Vagina (tissue), 2 donors: ENCODE data around the gene MYADM. TPM values are rescaled to one million over a fixed set of nuclear protein-coding genes. Genes with fewer than 3 reads are reported as not detected.
A peak's percentile ranks its signal among the peaks of the same experiment; 100 is the strongest.

Experiments used
- DNase-seq, 2 donors: peaks; one replicate each; pipeline ENCODE4 v3.0.0-alpha.2; 2017; ENCODE audit errors: extremely low spot score in 2 of 2
- H3K27ac ChIP-seq: fragments of 200-600 bp; sonication (generic); one replicate; pipeline ENCODE4 v1.5.1; 2019
- H3K27me3 ChIP-seq: fragments of 200-600 bp; sonication (generic); one replicate; pipeline ENCODE4 v1.5.1; 2019
- H3K36me3 ChIP-seq, 2 donors: fragments of 200-600 bp; sonication (generic); one replicate each; pipeline ENCODE4 v1.5.1; 2017 to 2019
- H3K4me1 ChIP-seq: fragments of 200-600 bp; sonication (generic); one replicate; pipeline ENCODE4 v1.5.1; 2019
- H3K4me3 ChIP-seq, 2 donors: fragments of 200-600 bp; sonication (generic); 1 replicate in 1 of 2; 2 replicates in 1 of 2; pipeline ENCODE4 v1.5.1; 2016 to 2019
- H3K9me3 ChIP-seq: fragments of 200-600 bp; sonication (generic); one replicate; pipeline ENCODE4 v1.5.1; 2019
- POLR2A ChIP-seq, 2 donors: fragments of 450-650 bp; IDR thresholded peaks; one replicate each; pipeline ENCODE4 v1.6.1; 2017; ENCODE audit warnings: antibody characterized with exemption in 2 of 2, mild to moderate bottlenecking in 2 of 2, moderate library complexity in 2 of 2
- POLR2AphosphoS5 ChIP-seq, 2 donors: sonication (generic); formaldehyde crosslinking; IDR thresholded peaks; one replicate each; pipeline ENCODE4 v1.9.0; 2017; ENCODE audit warnings: antibody characterized with exemption in 2 of 2, mild to moderate bottlenecking in 2 of 2, low read depth in 1 of 2; ENCODE audit not compliant: insufficient read depth in 1 of 2
- intact Hi-C: fragments of 100-400 bp; cut with DNase I; formaldehyde crosslinking; loops from one replicate; pipeline ENCODE4 v1.15.1; 2023
- total RNA-seq: library from RNA; depleted of rRNA; stranded (reverse); fragments of >200 nt; gene quantifications from one replicate; pipeline ENCODE4 v1.2.3, GENCODE V29; 2016
- TF ChIP-seq, protein P1 (sequence below), 3 experiments: fragments of 450-650 bp in 2 of 3; fragments of 200-600 bp in 1 of 3; sonication (generic) in 1 of 3; IDR thresholded peaks; one replicate each; pipeline ENCODE4 v1.5.1; 2017 to 2019; ENCODE audit warnings: antibody characterized with exemption in 3 of 3, mild to moderate bottlenecking in 2 of 3, moderate library complexity in 2 of 3

MYADM gene
- total RNA-seq, 1 donor from 2014 or later, result 68.3 TPM

DNA sequence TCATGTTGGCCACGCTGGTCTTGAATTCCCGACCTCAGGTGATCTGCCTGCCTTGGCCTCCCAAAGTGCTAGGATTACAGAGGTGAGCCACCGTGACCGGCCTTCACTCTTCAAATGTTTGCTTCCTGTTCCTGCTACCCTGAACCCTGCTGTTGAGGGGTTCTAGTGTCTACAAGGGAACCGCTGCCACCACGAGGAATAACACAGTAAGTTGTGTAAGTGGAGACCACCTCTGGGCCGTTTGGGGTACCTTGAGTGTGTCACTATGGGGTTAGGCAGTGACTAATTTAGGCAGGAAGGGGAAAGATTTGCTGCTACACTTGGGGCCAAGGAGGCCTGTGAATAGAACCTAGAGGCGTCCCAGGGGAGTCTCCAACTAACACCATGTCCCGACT is 2.2 kb upstream of the MYADM start:
- intact Hi-C loops, result no loop called here
- Histone ChIP-seq H3K9me3 (no peaks in the 10 kb centered on the region), H3K4me3 (peak overlapping the region; percentile 66 to 96), H3K4me1 (peaks cover 44% of the 10 kb centered on the region), H3K27ac (peak overlapping the region; percentile 95), H3K27me3 (no peaks in the 10 kb centered on the region), H3K36me3 (no peaks in the 10 kb centered on the region)
- TF ChIP-seq POLR2A (IDR thresholded peaks at IDR 0.05), result no peak
- TF ChIP-seq, protein P1, sequence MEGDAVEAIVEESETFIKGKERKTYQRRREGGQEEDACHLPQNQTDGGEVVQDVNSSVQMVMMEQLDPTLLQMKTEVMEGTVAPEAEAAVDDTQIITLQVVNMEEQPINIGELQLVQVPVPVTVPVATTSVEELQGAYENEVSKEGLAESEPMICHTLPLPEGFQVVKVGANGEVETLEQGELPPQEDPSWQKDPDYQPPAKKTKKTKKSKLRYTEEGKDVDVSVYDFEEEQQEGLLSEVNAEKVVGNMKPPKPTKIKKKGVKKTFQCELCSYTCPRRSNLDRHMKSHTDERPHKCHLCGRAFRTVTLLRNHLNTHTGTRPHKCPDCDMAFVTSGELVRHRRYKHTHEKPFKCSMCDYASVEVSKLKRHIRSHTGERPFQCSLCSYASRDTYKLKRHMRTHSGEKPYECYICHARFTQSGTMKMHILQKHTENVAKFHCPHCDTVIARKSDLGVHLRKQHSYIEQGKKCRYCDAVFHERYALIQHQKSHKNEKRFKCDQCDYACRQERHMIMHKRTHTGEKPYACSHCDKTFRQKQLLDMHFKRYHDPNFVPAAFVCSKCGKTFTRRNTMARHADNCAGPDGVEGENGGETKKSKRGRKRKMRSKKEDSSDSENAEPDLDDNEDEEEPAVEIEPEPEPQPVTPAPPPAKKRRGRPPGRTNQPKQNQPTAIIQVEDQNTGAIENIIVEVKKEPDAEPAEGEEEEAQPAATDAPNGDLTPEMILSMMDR (IDR thresholded peaks at IDR 0.05), result no peak
- no peak for TF ChIP-seq POLR2AphosphoS5 (IDR thresholded peaks at IDR 0.05; ENCODE audit: insufficient read depth in 1 of 2, low read depth in 1 of 2)
- DNase-seq, result no peak

DNA sequence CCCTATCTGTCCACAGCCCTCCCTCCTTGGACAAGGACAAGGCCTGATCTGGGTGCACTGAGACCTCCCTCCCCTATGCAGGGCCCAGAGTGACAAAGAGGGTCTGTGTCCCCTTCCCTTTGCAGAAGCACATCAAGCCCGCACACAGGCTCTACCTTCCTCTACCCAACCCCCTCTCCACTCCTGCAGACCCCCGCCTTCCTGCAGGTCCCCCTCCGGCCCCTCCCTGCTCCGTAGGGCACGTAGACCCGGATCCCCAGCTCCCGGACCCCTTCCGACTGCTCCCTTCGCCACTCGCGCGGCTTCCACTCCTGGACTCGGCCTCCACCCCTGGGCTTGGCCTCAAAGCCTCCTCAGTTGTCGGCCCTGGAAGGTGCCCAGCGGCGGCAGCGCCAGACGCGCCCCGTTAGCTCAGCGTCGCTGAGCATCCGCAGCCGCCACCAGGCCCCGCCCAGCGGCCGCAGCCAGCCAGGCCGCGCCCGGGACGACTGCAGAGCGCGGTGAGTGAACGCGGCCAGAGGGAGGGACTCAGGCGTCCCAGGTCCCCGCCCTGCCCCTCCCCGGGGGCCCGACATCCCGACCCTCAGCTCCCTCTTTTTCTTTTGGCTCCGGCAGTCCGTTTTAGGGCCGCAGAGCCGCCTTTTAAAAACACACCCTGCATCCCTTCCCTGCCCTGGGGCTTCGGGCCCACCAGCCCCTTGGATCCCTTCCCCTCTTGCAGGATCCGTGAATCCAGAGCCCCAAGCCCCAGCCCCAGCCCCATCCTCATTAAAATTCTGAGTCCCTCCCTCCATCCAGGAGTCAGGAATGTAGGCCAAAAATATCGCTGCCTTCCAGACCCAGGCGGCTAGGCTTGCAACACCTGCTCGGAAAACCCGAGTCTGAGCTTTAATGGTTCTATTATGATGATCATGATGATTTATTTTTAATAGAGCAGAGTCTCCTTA is 1.5 kb upstream of the MYADM start:
- intact Hi-C loops, result no loop called here
- peak overlapping the region; percentile 95 for H3K27ac ChIP-seq
- DNase-seq, result peak in 1 of 2 donors; percentile 91
- peaks cover 51% of the 10 kb centered on the region for H3K4me1 ChIP-seq
- no peaks in the 10 kb centered on the region for H3K36me3 ChIP-seq
- TF ChIP-seq, protein P1 (IDR thresholded peaks at IDR 0.05), result no peak
- TF ChIP-seq POLR2A (IDR thresholded peaks at IDR 0.05), result peak in 1 of 2 donors; percentile 17
- peak in 1 of 2 donors; percentile 44 for TF ChIP-seq POLR2AphosphoS5 (IDR thresholded peaks at IDR 0.05; ENCODE audit: insufficient read depth in 1 of 2, low read depth in 1 of 2)
- H3K4me3 ChIP-seq, result peak overlapping the region; percentile 66 to 96
- H3K9me3 ChIP-seq, result no peaks in the 10 kb centered on the region
- H3K27me3 ChIP-seq, result no peaks in the 10 kb centered on the region

DNA sequence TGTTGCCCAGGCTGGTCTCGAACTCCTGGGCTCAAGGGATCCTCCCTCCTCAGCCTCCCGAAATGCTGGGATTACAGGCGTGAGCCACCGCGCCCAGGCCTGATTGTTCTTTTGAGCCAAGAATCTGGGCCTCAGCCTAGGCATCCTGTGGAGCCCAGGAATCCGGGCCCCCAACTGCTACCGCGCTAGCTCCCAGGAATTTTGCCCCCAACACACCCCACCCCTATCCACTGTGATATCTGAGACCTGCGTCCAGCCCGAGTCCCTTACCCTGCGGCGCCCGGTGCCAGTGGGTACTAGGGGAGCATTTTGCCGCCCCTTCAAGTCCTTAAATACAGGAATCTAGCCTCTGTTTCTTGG is 838 bp upstream of the MYADM start:
- intact Hi-C loops, result no loop called here
- H3K4me3 ChIP-seq, result peak overlapping the region; percentile 66 to 96
- H3K36me3 ChIP-seq, result no peaks in the 10 kb centered on the region
- H3K27ac ChIP-seq, result peak overlapping the region; percentile 95
- H3K9me3 ChIP-seq, result no peaks in the 10 kb centered on the region
- H3K4me1 ChIP-seq, result peaks cover 54% of the 10 kb centered on the region
- H3K27me3 ChIP-seq, result no peaks in the 10 kb centered on the region
- no peak for DNase-seq
- TF ChIP-seq, protein P1 (IDR thresholded peaks at IDR 0.05), result no peak
- no peak for TF ChIP-seq POLR2AphosphoS5 (IDR thresholded peaks at IDR 0.05; ENCODE audit: insufficient read depth in 1 of 2, low read depth in 1 of 2)
- no peak for TF ChIP-seq POLR2A (IDR thresholded peaks at IDR 0.05)

DNA sequence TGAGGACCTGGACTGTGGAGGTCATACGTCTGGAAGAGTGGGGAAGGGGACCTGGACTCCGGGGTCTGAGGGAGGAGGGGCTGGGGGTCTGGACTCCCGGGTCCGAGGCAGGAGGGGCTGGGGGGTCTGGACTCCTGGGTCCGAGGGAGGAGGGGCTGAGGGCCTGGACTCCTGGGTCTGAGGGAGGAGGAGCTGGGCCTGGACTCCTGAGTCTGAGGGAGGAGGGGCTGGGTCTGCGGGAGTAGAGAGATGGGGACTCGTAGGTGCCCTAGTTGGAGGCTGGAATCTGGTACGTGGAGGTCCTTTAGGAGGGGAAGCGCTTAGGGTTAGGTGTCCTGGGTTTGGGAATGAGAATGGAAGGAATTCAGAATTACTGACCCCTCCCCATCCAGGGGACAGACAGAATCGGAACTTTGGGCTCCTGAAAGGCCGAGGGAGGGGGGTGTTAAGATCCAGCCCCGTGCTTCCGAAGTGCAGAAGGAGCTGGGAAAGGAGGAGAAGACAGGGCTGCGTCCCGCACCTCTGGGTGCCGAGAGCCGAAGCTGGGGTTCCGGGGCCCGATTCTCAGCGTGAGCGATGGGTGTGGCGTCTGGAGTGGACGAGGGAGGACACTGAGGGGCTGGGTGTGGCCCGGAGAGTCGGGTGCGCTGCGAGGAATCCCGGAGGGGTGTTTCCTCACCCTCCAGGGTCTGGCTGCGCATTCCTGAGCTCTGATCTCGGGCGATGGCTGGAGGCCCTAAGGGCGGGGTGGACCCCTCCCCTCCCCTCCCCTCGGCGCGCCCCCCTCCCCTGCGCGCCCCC is 608 bp downstream of the MYADM start:
- Histone ChIP-seq H3K9me3 (no peaks in the 10 kb centered on the region), H3K36me3 (peaks cover 0 to 1% of the 10 kb centered on the region in 2 donors), H3K27me3 (no peaks in the 10 kb centered on the region), H3K4me1 (peaks cover 65% of the 10 kb centered on the region), H3K4me3 (peak overlapping the region; percentile 66 to 96), H3K27ac (peak overlapping the region; percentile 95)
- intact Hi-C loops, result no loop called here
- DNase-seq, result peak in 1 of 2 donors; percentile 90
- TF ChIP-seq POLR2A (IDR thresholded peaks at IDR 0.05), result no peak
- TF ChIP-seq, protein P1 (IDR thresholded peaks at IDR 0.05), result no peak
- TF ChIP-seq POLR2AphosphoS5 (IDR thresholded peaks at IDR 0.05; ENCODE audit: insufficient read depth in 1 of 2, low read depth in 1 of 2), result no peak
